ENCODE results near the gene USP10.

USP10 gene

DNA sequence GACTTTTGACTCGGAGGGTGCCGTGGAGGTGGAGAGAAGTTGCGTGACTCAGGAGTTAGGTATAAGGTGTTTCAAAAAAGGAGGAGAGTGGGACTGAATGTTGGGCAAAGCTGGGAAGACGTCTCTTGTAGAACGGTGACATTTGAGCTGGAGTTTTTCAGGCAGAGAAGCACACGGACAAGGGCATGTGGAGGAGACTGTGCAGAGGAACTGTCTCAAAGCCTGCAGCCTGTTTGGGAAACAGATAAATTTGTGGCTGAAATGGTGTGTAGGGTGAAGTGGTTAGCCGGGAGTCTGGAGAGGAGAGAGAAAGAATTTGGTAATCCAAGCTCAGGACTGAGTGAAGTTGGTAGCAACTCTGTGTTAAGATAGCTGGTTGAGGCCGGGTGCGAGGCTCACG is 9.8 kb downstream of the USP10 start:
- CTCF ChIA-PET, result interaction anchor here (0.6 to 1.7 kb wide), 2 partner anchors 30 to 87 kb away, joined by 3 to 6 read pairs; no protein-coding TSS in a partner anchor
- H3K9me3 ChIP-seq (ENCODE audit: control insufficient read depth, insufficient read depth, low read depth, low read length), result no peaks in the 10 kb centered on the region

DNA sequence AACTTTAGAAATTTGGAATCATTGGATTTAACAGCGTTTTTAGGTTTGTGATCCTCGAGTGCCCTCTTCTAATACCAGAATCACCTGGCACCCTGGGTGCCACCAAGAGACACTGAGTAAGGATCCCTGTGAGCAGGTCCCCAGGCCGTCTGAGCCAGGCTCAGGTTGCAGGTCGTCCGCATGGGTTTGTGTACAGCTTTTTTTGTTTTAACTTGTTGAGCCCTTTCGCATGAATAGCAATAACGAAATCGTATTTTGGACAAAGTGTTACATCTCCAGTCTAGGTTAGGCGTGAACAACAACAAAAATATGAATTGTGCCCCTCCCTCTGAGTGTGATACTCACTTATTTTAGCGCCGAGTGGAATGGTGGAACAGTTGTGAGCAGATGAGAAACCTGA is 10.9 kb downstream of the USP10 start:
- Histone ChIP-seq H3K36me3 (ENCODE audit: control insufficient read depth in 2 of 2, insufficient read depth in 1 of 2, low read length in 2 of 2) (peaks cover 0 to 9% of the 10 kb centered on the region in 2 experiments; a peak in 2 of 3 replicates), H3K27ac (ENCODE audit: extremely low read depth, low read depth, low read length) (no peak overlapping the region), H3K9me3 (ENCODE audit: control insufficient read depth, insufficient read depth, low read depth, low read length) (no peaks in the 10 kb centered on the region), H3K4me3 (ENCODE audit: low read depth, low read length) (no peak overlapping the region), H3K4me1 (ENCODE audit: control insufficient read depth, insufficient read depth, low read length) (peaks cover 36% of the 10 kb centered on the region)
- POLR2A ChIA-PET, result no interaction called here
- TF ChIP-seq SCRT2 (tag by site-specific recombination; IDR thresholded peaks at IDR 0.05), result peak; percentile 60
- no peak for TF ChIP-seq ZNF768 (tag by site-specific recombination; IDR thresholded peaks at IDR 0.05)
- TF ChIP-seq ZNF23 (tag by site-specific recombination; IDR thresholded peaks at IDR 0.05; ENCODE audit: borderline replicate concordance), result no peak
- no peak for TF ChIP-seq PRDM4 (tag by site-specific recombination; IDR thresholded peaks at IDR 0.05)
- no peak for TF ChIP-seq OSR2 (tag by site-specific recombination; IDR thresholded peaks at IDR 0.05)
- TF ChIP-seq PBX3 (CRISPR knock-in tag; IDR thresholded peaks at IDR 0.05), result no peak
- no peak for TF ChIP-seq TRIM28 (IDR thresholded peaks at IDR 0.05; ENCODE audit: borderline replicate concordance, low read length)
- no peak for TF ChIP-seq ZNF658 (tag by site-specific recombination; IDR thresholded peaks at IDR 0.05)
- CTCF ChIA-PET, result interaction anchor here (0.6 to 1.7 kb wide), 3 partner anchors 72 to 255 kb away, joined by 3 to 11 read pairs (median 6); no protein-coding TSS in a partner anchor

More for the DNA sequence above, 9.8 kb downstream of the USP10 start:
- Histone ChIP-seq H3K4me3 (ENCODE audit: low read depth, low read length) (no peak overlapping the region), H3K36me3 (ENCODE audit: control insufficient read depth in 2 of 2, insufficient read depth in 1 of 2, low read length in 2 of 2) (peaks cover 0 to 9% of the 10 kb centered on the region in 2 experiments; a peak in 2 of 3 replicates), H3K27ac (ENCODE audit: extremely low read depth, low read depth, low read length) (no peak overlapping the region), H3K4me1 (ENCODE audit: control insufficient read depth, insufficient read depth, low read length) (peaks cover 30% of the 10 kb centered on the region)
- POLR2A ChIA-PET, result interaction anchor here (0.7 kb wide), 1 partner anchor 216 kb away, joined by 3 read pairs; no protein-coding TSS in a partner anchor
- TF ChIP-seq GLI4 (tag by site-specific recombination; IDR thresholded peaks at IDR 0.05) (no peak), ZNF350 (tag by site-specific recombination; IDR thresholded peaks at IDR 0.05) (no peak), ZNF266 (tag by site-specific recombination; IDR thresholded peaks at IDR 0.05; ENCODE audit: low read depth) (no peak), ZNF248 (tag by site-specific recombination; IDR thresholded peaks at IDR 0.05) (no peak), ZNF645 (tag by site-specific recombination; IDR thresholded peaks at IDR 0.05) (no peak), ZNF677 (tag by site-specific recombination; IDR thresholded peaks at IDR 0.05) (no peak), ZNF138 (tag by site-specific recombination; IDR thresholded peaks at IDR 0.05; ENCODE audit: borderline replicate concordance) (no peak), ZBTB1 (tag by site-specific recombination; IDR thresholded peaks at IDR 0.05) (no peak), ZNF112 (tag by site-specific recombination; IDR thresholded peaks at IDR 0.05) (no peak), ZSCAN16 (tag by site-specific recombination; IDR thresholded peaks at IDR 0.05) (no peak), ZNF585B (tag by site-specific recombination; IDR thresholded peaks at IDR 0.05) (no peak), ZBTB10 (tag by site-specific recombination; IDR thresholded peaks at IDR 0.05) (no peak)

Data from HEK293 (cell line).